Ectodermal cell (in vitro differentiated cells): ENCODE data around the gene SORCS3.

ENCODE experiments used
- H3K27ac ChIP-seq: 2 replicates; pipeline ENCODE4 v1.7.0; 2013; ENCODE audit warnings: mild to moderate bottlenecking, low read depth, low read length; ENCODE audit not compliant: insufficient read depth, poor library complexity, severe bottlenecking
- H3K27me3 ChIP-seq: 2 replicates; pipeline ENCODE4 v1.7.0; 2013; ENCODE audit warnings: mild to moderate bottlenecking, low read length; ENCODE audit not compliant: insufficient read depth, control insufficient read depth, poor library complexity, severe bottlenecking
- H3K36me3 ChIP-seq: one replicate; pipeline ENCODE4 v1.7.0; 2013; ENCODE audit warnings: low read length; ENCODE audit not compliant: control insufficient read depth, insufficient read depth
- H3K4me1 ChIP-seq: one replicate; pipeline ENCODE4 v1.7.0; 2013; ENCODE audit warnings: low read length; ENCODE audit not compliant: control insufficient read depth, insufficient read depth
- H3K4me3 ChIP-seq: 2 replicates; pipeline ENCODE4 v1.7.0; 2013; ENCODE audit warnings: low read depth, low read length, control low read depth; ENCODE audit not compliant: insufficient read depth
- H3K9me3 ChIP-seq: 2 replicates; pipeline ENCODE4 v1.7.0; 2013; ENCODE audit warnings: mild to moderate bottlenecking, low read length, moderate library complexity; ENCODE audit not compliant: control insufficient read depth
- WGBS, 2 experiments: methylation state at CpG; one replicate each; pipeline ENCODE4 v1.1.7; 2013; ENCODE audit warnings: missing lambda C conversion rate in 2 of 2; 5-methylcytosine and 5-hydroxymethylcytosine counted together

Gene SORCS3

GRCh38 chr10:104947314-104947713 lies 306.2 kb downstream of the SORCS3 start:
- Histone ChIP-seq H3K4me3 (no peak overlapping the region), H3K27ac (no peak overlapping the region), H3K9me3 (no peaks in the 10 kb centered on the region), H3K27me3 (no peaks in the 10 kb centered on the region), H3K36me3 (no peaks in the 10 kb centered on the region), H3K4me1 (no peaks in the 10 kb centered on the region)
- 80 to 82% methylated on average over 9 of the region's 9 CpGs for whole genome bisulfite sequencing, 2 experiments

- Histone ChIP-seq H3K27ac (no peak overlapping the region), H3K4me1 (no peaks in the 10 kb centered on the region), H3K36me3 (no peaks in the 10 kb centered on the region), H3K9me3 (no peaks in the 10 kb centered on the region), H3K4me3 (no peak overlapping the region), H3K27me3 (no peaks in the 10 kb centered on the region)
- WGBS, 2 experiments = 96% methylated on average over 2 to 3 of the region's 4 CpGs
Observed at GRCh38 chr10:104957178-104957841, 316.2 kb downstream of the SORCS3 start.

GRCh38 chr10:104966563-104967297 lies 325.6 kb downstream of the SORCS3 start:
- Histone ChIP-seq H3K36me3 (no peaks in the 10 kb centered on the region), H3K27me3 (no peaks in the 10 kb centered on the region), H3K9me3 (no peaks in the 10 kb centered on the region), H3K4me1 (no peaks in the 10 kb centered on the region), H3K4me3 (no peak overlapping the region), H3K27ac (no peak overlapping the region)
- WGBS, 2 experiments = 57 to 80% methylated on average over 1 to 2 of the region's 2 CpGs

- H3K36me3 ChIP-seq = no peaks in the 10 kb centered on the region
- H3K27ac ChIP-seq = no peak overlapping the region
- no peak overlapping the region for H3K4me3 ChIP-seq
- H3K4me1 ChIP-seq = no peaks in the 10 kb centered on the region
- 90 to 100% methylated on average over 1 to 2 of the region's 2 CpGs for WGBS, 2 experiments
- H3K27me3 ChIP-seq = no peaks in the 10 kb centered on the region
- H3K9me3 ChIP-seq = no peaks in the 10 kb centered on the region
Observed at GRCh38 chr10:104980368-104980767, 339.3 kb downstream of the SORCS3 start.

GRCh38 chr10:104981995-104982394 lies 340.9 kb downstream of the SORCS3 start:
- Histone ChIP-seq H3K36me3 (no peaks in the 10 kb centered on the region), H3K27me3 (no peaks in the 10 kb centered on the region), H3K4me1 (no peaks in the 10 kb centered on the region), H3K27ac (no peak overlapping the region), H3K4me3 (no peak overlapping the region), H3K9me3 (no peaks in the 10 kb centered on the region)
- WGBS, 2 experiments = 88 to 91% methylated on average over 4 of the region's 4 CpGs

- no peaks in the 10 kb centered on the region for H3K9me3 ChIP-seq
- no peaks in the 10 kb centered on the region for H3K27me3 ChIP-seq
- no peak overlapping the region for H3K4me3 ChIP-seq
- H3K27ac ChIP-seq = no peak overlapping the region
- H3K4me1 ChIP-seq = no peaks in the 10 kb centered on the region
- WGBS, 2 experiments = 100% methylated on average over 1 of the region's 1 CpG; no CpG with 5 or more reads in 1 of the 2 experiments
- H3K36me3 ChIP-seq = no peaks in the 10 kb centered on the region
Observed at GRCh38 chr10:104988686-104989085, 347.6 kb downstream of the SORCS3 start.

GRCh38 chr10:104989880-104990279 lies 348.8 kb downstream of the SORCS3 start:
- H3K27me3 ChIP-seq = no peaks in the 10 kb centered on the region
- H3K9me3 ChIP-seq = no peaks in the 10 kb centered on the region
- H3K27ac ChIP-seq = no peak overlapping the region
- H3K4me1 ChIP-seq = no peaks in the 10 kb centered on the region
- H3K4me3 ChIP-seq = no peak overlapping the region
- no peaks in the 10 kb centered on the region for H3K36me3 ChIP-seq

GRCh38 chr10:104993085-104993484 lies 352.0 kb downstream of the SORCS3 start:
- 90 to 92% methylated on average over 6 of the region's 6 CpGs for WGBS, 2 experiments
- no peaks in the 10 kb centered on the region for H3K4me1 ChIP-seq
- H3K9me3 ChIP-seq = no peaks in the 10 kb centered on the region
- no peak overlapping the region for H3K27ac ChIP-seq
- no peaks in the 10 kb centered on the region for H3K36me3 ChIP-seq
- no peak overlapping the region for H3K4me3 ChIP-seq
- no peaks in the 10 kb centered on the region for H3K27me3 ChIP-seq

GRCh38 chr10:105001269-105001668 lies 360.2 kb downstream of the SORCS3 start:
- H3K4me1 ChIP-seq = no peaks in the 10 kb centered on the region
- H3K36me3 ChIP-seq = no peaks in the 10 kb centered on the region
- no peak overlapping the region for H3K4me3 ChIP-seq
- WGBS, 2 experiments = 92 to 94% methylated on average over 2 of the region's 2 CpGs
- H3K9me3 ChIP-seq = no peaks in the 10 kb centered on the region
- H3K27me3 ChIP-seq = no peaks in the 10 kb centered on the region
- no peak overlapping the region for H3K27ac ChIP-seq

- Histone ChIP-seq H3K27me3 (no peaks in the 10 kb centered on the region), H3K4me3 (no peak overlapping the region), H3K4me1 (no peaks in the 10 kb centered on the region), H3K36me3 (no peaks in the 10 kb centered on the region), H3K9me3 (no peaks in the 10 kb centered on the region), H3K27ac (no peak overlapping the region)
- 93 to 94% methylated on average over 2 of the region's 2 CpGs for WGBS, 2 experiments
Observed at GRCh38 chr10:105010411-105011121, 369.5 kb downstream of the SORCS3 start.
